MM.1S (cell line): Measurements from ENCODE around the gene MT1B.

Experiments
- DNase-seq: peaks from one replicate; pipeline ENCODE4 v3.0.0-alpha.2; 2015
- H2AFZ ChIP-seq: fragments of 300-600 bp; sonication (generic); 2 replicates; pipeline ENCODE4 v1.6.0; 2016; ENCODE audit warnings: antibody characterized with exemption, low read length
- H3F3A ChIP-seq: fragments of 300-600 bp; sonication (generic); 2 replicates; pipeline ENCODE4 v1.6.1; 2016; ENCODE audit warnings: mild to moderate bottlenecking, antibody characterized with exemption, low read length, moderate library complexity, mixed read lengths; ENCODE audit not compliant: insufficient read depth
- H3K27ac ChIP-seq: fragments of 300-600 bp; sonication (generic); 2 replicates; pipeline ENCODE4 v1.5.1; 2016; ENCODE audit warnings: mild to moderate bottlenecking, low read length
- H3K27me3 ChIP-seq: fragments of 300-600 bp; sonication (generic); replicated peaks from 2 replicates; pipeline ENCODE4 v1.6.0; 2016; ENCODE audit warnings: low read length; ENCODE audit not compliant: insufficient read depth
- H3K36me3 ChIP-seq: fragments of 300-600 bp; sonication (generic); replicated peaks from 2 replicates; pipeline ENCODE4 v1.6.1; 2016; ENCODE audit warnings: mild to moderate bottlenecking, low read length, mixed read lengths; ENCODE audit not compliant: insufficient read depth
- H3K4me1 ChIP-seq: fragments of 300-600 bp; sonication (generic); 2 replicates; pipeline ENCODE4 v1.6.1; 2016; ENCODE audit warnings: low read length, mixed read lengths
- H3K4me2 ChIP-seq: fragments of 300-600 bp; sonication (generic); 2 replicates; pipeline ENCODE4 v1.6.0; 2016; ENCODE audit warnings: low read depth, low read length
- H3K4me3 ChIP-seq: fragments of 300-600 bp; sonication (generic); 2 replicates; pipeline ENCODE4 v1.5.1; 2016; ENCODE audit warnings: low read length, mixed read lengths
- H3K79me2 ChIP-seq: fragments of 300-600 bp; sonication (generic); 2 replicates; pipeline ENCODE4 v1.6.1; 2016; ENCODE audit warnings: mixed run types, low read length, mixed read lengths
- H3K9ac ChIP-seq: fragments of 300-600 bp; sonication (generic); 2 replicates; pipeline ENCODE4 v1.6.1; 2016; ENCODE audit warnings: low read length, mixed read lengths
- H3K9me2 ChIP-seq: fragments of 300-600 bp; sonication (generic); replicated peaks from 2 replicates; pipeline ENCODE4 v1.6.1; 2016; ENCODE audit warnings: mild to moderate bottlenecking, low read length, mixed read lengths; ENCODE audit not compliant: insufficient read depth
- H3K9me3 ChIP-seq: fragments of 300-600 bp; sonication (generic); replicated peaks from 2 replicates; pipeline ENCODE4 v1.6.1; 2016; ENCODE audit warnings: mild to moderate bottlenecking, low read length, mixed read lengths; ENCODE audit not compliant: insufficient read depth
- H4K20me1 ChIP-seq: fragments of 300-600 bp; sonication (generic); 2 replicates; pipeline ENCODE4 v1.6.1; 2016; ENCODE audit warnings: mild to moderate bottlenecking, low read length, moderate library complexity, mixed read lengths; ENCODE audit not compliant: insufficient read depth
- CTCF ChIP-seq: fragments of 300-600 bp; sonication (generic); IDR thresholded peaks from 2 replicates; pipeline ENCODE4 v1.5.1; 2016; ENCODE audit warnings: antibody characterized with exemption, low read length, mixed read lengths
- EZH2 ChIP-seq: fragments of 300-600 bp; sonication (generic); optimal IDR thresholded peaks from 2 replicates; pipeline ENCODE3; 2017; ENCODE audit warnings: low read depth, mild to moderate bottlenecking, antibody characterized with exemption, low read length, mixed read lengths
- EZH2phosphoT487 ChIP-seq: fragments of 300-600 bp; sonication (generic); IDR thresholded peaks from 2 replicates; pipeline ENCODE4 v1.6.1; 2018; ENCODE audit warnings: antibody characterized with exemption, low read length

MT1B gene

GRCh38 chr16:56684926-56685590, 33.4 kb downstream of the MT1B start:
- TF ChIP-seq CTCF = no peak
- TF ChIP-seq EZH2 = no peak
- TF ChIP-seq EZH2phosphoT487 = no peak
- Histone ChIP-seq H3K9me2 (no peaks in the 10 kb centered on the region), H3K27ac (no peak overlapping the region), H3K36me3 (no peaks in the 10 kb centered on the region), H4K20me1 (no peaks in the 10 kb centered on the region), H3K27me3 (peaks cover 16% of the 10 kb centered on the region; the same call in 1 of the 2 replicates), H3K9ac (no peak overlapping the region), H3K4me2 (no peak overlapping the region), H3F3A (no peaks in the 10 kb centered on the region), H2AFZ (no peak overlapping the region), H3K9me3 (no peaks in the 10 kb centered on the region), H3K4me1 (no peaks in the 10 kb centered on the region), H3K4me3 (no peak overlapping the region), H3K79me2 (no peaks in the 10 kb centered on the region)
- no peak for DNase-seq

- Histone ChIP-seq H3K27ac (no peak overlapping the region), H3F3A (no peaks in the 10 kb centered on the region), H3K9ac (no peak overlapping the region), H4K20me1 (no peaks in the 10 kb centered on the region), H3K9me2 (no peaks in the 10 kb centered on the region), H3K9me3 (no peaks in the 10 kb centered on the region), H2AFZ (no peak overlapping the region), H3K4me3 (no peak overlapping the region), H3K36me3 (no peaks in the 10 kb centered on the region), H3K79me2 (no peaks in the 10 kb centered on the region), H3K4me1 (no peaks in the 10 kb centered on the region), H3K4me2 (no peak overlapping the region), H3K27me3 (peaks cover 16% of the 10 kb centered on the region; the same call in 1 of the 2 replicates)
- no peak for DNase-seq
- TF ChIP-seq CTCF (no peak), EZH2 (no peak), EZH2phosphoT487 (no peak)
Measured at GRCh38 chr16:56686758-56687157, 35.1 kb downstream of the MT1B start.

- no peak overlapping the region for H3K9ac ChIP-seq
- H3K9me3 ChIP-seq = no peaks in the 10 kb centered on the region
- TF ChIP-seq CTCF (no peak), EZH2phosphoT487 (no peak), EZH2 (no peak)
- H3K27me3 ChIP-seq = peaks cover 10% of the 10 kb centered on the region; the same call in 1 of the 2 replicates
- no peak overlapping the region for H2AFZ ChIP-seq
- no peak overlapping the region for H3K4me2 ChIP-seq
- H3K79me2 ChIP-seq = no peaks in the 10 kb centered on the region
- no peaks in the 10 kb centered on the region for H3F3A ChIP-seq
- H3K36me3 ChIP-seq = no peaks in the 10 kb centered on the region
- DNase-seq = no peak
- no peaks in the 10 kb centered on the region for H3K4me1 ChIP-seq
- no peaks in the 10 kb centered on the region for H3K9me2 ChIP-seq
- no peak overlapping the region for H3K27ac ChIP-seq
- no peak overlapping the region for H3K4me3 ChIP-seq
- no peaks in the 10 kb centered on the region for H4K20me1 ChIP-seq
Measured at GRCh38 chr16:56688762-56689161, 37.1 kb downstream of the MT1B start.
